Suprapubic skin (tissue), 4 donors: Measurements from ENCODE around the gene NR3C2. TPM values are rescaled to one million over a fixed set of nuclear protein-coding genes. Genes with fewer than 3 reads are reported as not detected.

Source experiments
- DNase-seq, 2 donors: peaks; one replicate each; pipeline ENCODE4 v3.0.0-alpha.2; 2019; ENCODE audit warnings: low spot score in 2 of 2
- H3K27ac ChIP-seq: fragments of 200-600 bp; sonication (generic); one replicate; pipeline ENCODE4 v1.5.1; 2019
- H3K27me3 ChIP-seq: fragments of 200-600 bp; sonication (generic); one replicate; pipeline ENCODE4 v1.5.1; 2019
- H3K36me3 ChIP-seq: fragments of 200-600 bp; sonication (generic); one replicate; pipeline ENCODE4 v1.5.1; 2019
- H3K4me1 ChIP-seq: fragments of 200-600 bp; sonication (generic); one replicate; pipeline ENCODE4 v1.5.1; 2019
- H3K4me3 ChIP-seq: fragments of 200-600 bp; sonication (generic); one replicate; pipeline ENCODE4 v1.5.1; 2019; ENCODE audit warnings: mild to moderate bottlenecking
- H3K9me3 ChIP-seq: fragments of 200-600 bp; sonication (generic); one replicate; pipeline ENCODE4 v1.5.1; 2019
- CTCF ChIP-seq, 2 donors: fragments of 200-600 bp in 1 of 2; fragments of 450-650 bp in 1 of 2; sonication (generic) in 1 of 2; IDR thresholded peaks; one replicate each; pipeline ENCODE4 v1.5.1; 2016 to 2019; ENCODE audit warnings: antibody characterized with exemption in 2 of 2, mild to moderate bottlenecking in 1 of 2, moderate library complexity in 1 of 2
- EP300 ChIP-seq: sonication (generic); formaldehyde crosslinking; IDR thresholded peaks from one replicate; pipeline ENCODE4 v1.6.1; 2017; ENCODE audit warnings: antibody characterized with exemption
- POLR2A ChIP-seq, 2 donors: fragments of 450-650 bp; IDR thresholded peaks; one replicate each; pipeline ENCODE4 v1.6.1; 2017; ENCODE audit warnings: antibody characterized with exemption in 2 of 2, mild to moderate bottlenecking in 2 of 2, moderate library complexity in 2 of 2
- POLR2AphosphoS5 ChIP-seq, 3 donors: sonication (generic); formaldehyde crosslinking; IDR thresholded peaks; one replicate each; pipeline ENCODE4 v1.6.1; 2017; ENCODE audit warnings: antibody characterized with exemption in 3 of 3
- WGBS: methylation state at CpG from one replicate; pipeline ENCODE4 v1.1.5; 2018; 5-methylcytosine and 5-hydroxymethylcytosine counted together
- total RNA-seq, 4 donors: library from RNA; depleted of rRNA; stranded (reverse); fragments of >200 nt; gene quantifications; one replicate each; pipeline ENCODE4 v1.1.0, GENCODE V29; 2016

The NR3C2 gene
- total RNA-seq, 4 donors from 2014 or later, result 7.3 to 12.1 (median 11.0) TPM

DNA sequence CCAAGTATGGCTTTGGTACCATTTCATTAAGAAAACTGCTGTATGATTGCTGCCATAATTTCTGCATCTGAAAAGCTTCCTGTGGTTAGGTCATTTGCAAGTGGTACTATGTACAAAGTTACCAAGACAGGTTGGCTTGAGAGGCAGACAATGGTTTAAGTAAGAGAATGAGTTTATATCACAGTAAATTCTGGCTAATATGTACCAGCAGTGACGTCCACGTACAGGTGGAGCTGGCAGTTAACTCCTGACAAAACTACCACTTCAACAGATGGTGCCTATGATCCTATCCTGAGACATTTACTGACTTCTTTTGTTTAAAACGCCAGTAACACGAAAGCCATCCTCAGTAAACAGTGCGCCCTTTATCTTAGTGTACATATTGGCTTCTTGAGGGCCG lies 198.4 kb downstream of the NR3C2 start:
- H3K27ac ChIP-seq, result no peak overlapping the region
- H3K4me1 ChIP-seq, result peaks cover 6% of the 10 kb centered on the region
- DNase-seq, result no peak
- TF ChIP-seq POLR2AphosphoS5 (IDR thresholded peaks at IDR 0.05), result no peak
- no peak for TF ChIP-seq CTCF (IDR thresholded peaks at IDR 0.05)
- 76% methylated on average over 6 of the region's 6 CpGs for WGBS
- no peaks in the 10 kb centered on the region for H3K36me3 ChIP-seq
- H3K27me3 ChIP-seq, result no peaks in the 10 kb centered on the region
- H3K9me3 ChIP-seq, result no peaks in the 10 kb centered on the region
- H3K4me3 ChIP-seq, result no peak overlapping the region

DNA sequence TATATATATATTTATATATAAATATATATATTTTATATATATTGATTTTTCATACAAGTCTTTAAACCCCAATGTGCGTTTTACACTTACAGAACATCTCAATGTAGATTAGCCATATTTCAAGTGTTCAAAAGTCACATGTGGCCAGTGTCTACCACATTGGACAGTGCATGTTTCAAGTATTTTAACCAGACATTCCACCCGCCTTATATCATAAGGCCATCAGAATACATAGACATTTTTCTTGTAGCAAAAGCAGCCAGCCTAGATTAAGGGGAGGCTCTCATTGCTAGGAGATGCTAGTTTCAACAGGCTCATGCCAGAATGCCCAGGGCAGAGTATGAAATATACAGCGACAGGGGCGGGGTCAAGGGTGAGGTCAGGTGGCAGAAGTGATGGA lies 202.0 kb downstream of the NR3C2 start:
- TF ChIP-seq POLR2AphosphoS5 (IDR thresholded peaks at IDR 0.05), result no peak
- TF ChIP-seq CTCF (IDR thresholded peaks at IDR 0.05), result no peak
- TF ChIP-seq POLR2A (IDR thresholded peaks at IDR 0.05), result no peak
- no peak for TF ChIP-seq EP300
- 91% methylated on average over 4 of the region's 4 CpGs for WGBS

GRCh38 chr4:148239494-148239985 lies 202.7 kb downstream of the NR3C2 start:
- Histone ChIP-seq H3K4me1 (peaks cover 4% of the 10 kb centered on the region), H3K4me3 (no peak overlapping the region), H3K36me3 (no peaks in the 10 kb centered on the region), H3K9me3 (no peaks in the 10 kb centered on the region), H3K27me3 (no peaks in the 10 kb centered on the region), H3K27ac (no peak overlapping the region)
- DNase-seq, result no peak
- 79% methylated on average over 5 of the region's 5 CpGs for WGBS
- TF ChIP-seq POLR2AphosphoS5 (IDR thresholded peaks at IDR 0.05) (no peak), POLR2A (IDR thresholded peaks at IDR 0.05) (no peak), EP300 (no peak), CTCF (IDR thresholded peaks at IDR 0.05) (no peak)

More for the DNA sequence above, 202.0 kb downstream of the NR3C2 start:
- Histone ChIP-seq H3K36me3 (no peaks in the 10 kb centered on the region), H3K4me1 (peaks cover 10% of the 10 kb centered on the region), H3K9me3 (no peaks in the 10 kb centered on the region), H3K27me3 (no peaks in the 10 kb centered on the region), H3K4me3 (no peak overlapping the region), H3K27ac (no peak overlapping the region)
- no peak for DNase-seq

GRCh38 chr4:148238811-148239493 lies 203.3 kb downstream of the NR3C2 start:
- DNase-seq, result no peak
- Histone ChIP-seq H3K4me1 (peaks cover 4% of the 10 kb centered on the region), H3K4me3 (no peak overlapping the region), H3K36me3 (no peaks in the 10 kb centered on the region), H3K27me3 (no peaks in the 10 kb centered on the region), H3K9me3 (no peaks in the 10 kb centered on the region), H3K27ac (no peak overlapping the region)
- TF ChIP-seq CTCF (IDR thresholded peaks at IDR 0.05) (no peak), POLR2A (IDR thresholded peaks at IDR 0.05) (no peak), POLR2AphosphoS5 (IDR thresholded peaks at IDR 0.05) (no peak), EP300 (no peak)
- WGBS, result 84% methylated on average over 4 of the region's 4 CpGs

GRCh38 chr4:148238086-148238485 lies 204.1 kb downstream of the NR3C2 start:
- Histone ChIP-seq H3K4me3 (no peak overlapping the region), H3K27ac (no peak overlapping the region), H3K9me3 (no peaks in the 10 kb centered on the region), H3K4me1 (peaks cover 4% of the 10 kb centered on the region), H3K27me3 (no peaks in the 10 kb centered on the region), H3K36me3 (no peaks in the 10 kb centered on the region)
- TF ChIP-seq EP300 (no peak), POLR2AphosphoS5 (IDR thresholded peaks at IDR 0.05) (no peak), CTCF (IDR thresholded peaks at IDR 0.05) (no peak), POLR2A (IDR thresholded peaks at IDR 0.05) (no peak)
- DNase-seq, result no peak
- 64% methylated on average over 3 of the region's 3 CpGs for WGBS
